Measurements from ENCODE around the gene ARX. TPM values are rescaled to one million over a fixed set of nuclear protein-coding genes. Genes with fewer than 3 reads are reported as not detected.

ARX gene
- total RNA-seq, 1 experiment from 2014 or later = 0.24 TPM

- in situ Hi-C loops (cut with HindIII; ENCODE audit: low pct_unique_long_range_greater_than_20kb, low sequenced_read_pairs) = no loop called here
- DNase-seq (ENCODE audit: low read depth, low spot score) = peak; percentile 28
These were observed 4.1 kb upstream of the ARX start for GRCh38 chrX:25019707-25020390.

GRCh38 chrX:25018682-25019081 is 2.9 kb upstream of the ARX start:
- in situ Hi-C loops (cut with HindIII; ENCODE audit: low pct_unique_long_range_greater_than_20kb, low sequenced_read_pairs) = no loop called here
- no peak for DNase-seq (ENCODE audit: low read depth, low spot score)

GRCh38 chrX:25017667-25018247 is 2.0 kb upstream of the ARX start:
- DNase-seq (ENCODE audit: low read depth, low spot score) = no peak
- in situ Hi-C loops (cut with HindIII; ENCODE audit: low pct_unique_long_range_greater_than_20kb, low sequenced_read_pairs) = no loop called here

GRCh38 chrX:25016938-25017598 is 1.3 kb upstream of the ARX start:
- in situ Hi-C loops (cut with HindIII; ENCODE audit: low pct_unique_long_range_greater_than_20kb, low sequenced_read_pairs) = no loop called here
- no peak for DNase-seq (ENCODE audit: low read depth, low spot score)

- in situ Hi-C loops (cut with HindIII; ENCODE audit: low pct_unique_long_range_greater_than_20kb, low sequenced_read_pairs) = no loop called here
- DNase-seq (ENCODE audit: low read depth, low spot score) = no peak
These were observed 551 bp upstream of the ARX start for GRCh38 chrX:25016361-25016671.

GRCh38 chrX:25014366-25014838 is 1.4 kb downstream of the ARX start:
- DNase-seq (ENCODE audit: low read depth, low spot score) = no peak
- in situ Hi-C loops (cut with HindIII; ENCODE audit: low pct_unique_long_range_greater_than_20kb, low sequenced_read_pairs) = no loop called here

GRCh38 chrX:25013632-25014365 is 2.0 kb downstream of the ARX start:
- in situ Hi-C loops (cut with HindIII; ENCODE audit: low pct_unique_long_range_greater_than_20kb, low sequenced_read_pairs) = no loop called here
- DNase-seq (ENCODE audit: low read depth, low spot score) = no peak

GRCh38 chrX:25012793-25013631 is 2.8 kb downstream of the ARX start:
- DNase-seq (ENCODE audit: low read depth, low spot score) = no peak
- in situ Hi-C loops (cut with HindIII; ENCODE audit: low pct_unique_long_range_greater_than_20kb, low sequenced_read_pairs) = no loop called here

GRCh38 chrX:25012433-25012735 is 3.4 kb downstream of the ARX start:
- DNase-seq (ENCODE audit: low read depth, low spot score) = no peak
- in situ Hi-C loops (cut with HindIII; ENCODE audit: low pct_unique_long_range_greater_than_20kb, low sequenced_read_pairs) = no loop called here

GRCh38 chrX:25011589-25012432 is 4.0 kb downstream of the ARX start:
- no peak for DNase-seq (ENCODE audit: low read depth, low spot score)
- in situ Hi-C loops (cut with HindIII; ENCODE audit: low pct_unique_long_range_greater_than_20kb, low sequenced_read_pairs) = no loop called here

- no peak for DNase-seq (ENCODE audit: low read depth, low spot score)
- in situ Hi-C loops (cut with HindIII; ENCODE audit: low pct_unique_long_range_greater_than_20kb, low sequenced_read_pairs) = no loop called here
These were observed 4.8 kb downstream of the ARX start for GRCh38 chrX:25010784-25011588.

- in situ Hi-C loops (cut with HindIII; ENCODE audit: low pct_unique_long_range_greater_than_20kb, low sequenced_read_pairs) = no loop called here
- DNase-seq (ENCODE audit: low read depth, low spot score) = no peak
These were observed 6.4 kb downstream of the ARX start for GRCh38 chrX:25009407-25009806.

- in situ Hi-C loops (cut with HindIII; ENCODE audit: low pct_unique_long_range_greater_than_20kb, low sequenced_read_pairs) = no loop called here
- no peak for DNase-seq (ENCODE audit: low read depth, low spot score)
These were observed 8.4 kb downstream of the ARX start for GRCh38 chrX:25007059-25008053.

- in situ Hi-C loops (cut with HindIII; ENCODE audit: low pct_unique_long_range_greater_than_20kb, low sequenced_read_pairs) = no loop called here
These were observed 9.1 kb downstream of the ARX start for GRCh38 chrX:25006586-25007058.

More at GRCh38 chrX:25006586-25007058, 9.1 kb downstream of the ARX start:
- no peak for DNase-seq (ENCODE audit: low read depth, low spot score)

All from SK-MEL-5 (cell line).